Measurements from ENCODE around the gene GPR162.

The GPR162 gene

DNA sequence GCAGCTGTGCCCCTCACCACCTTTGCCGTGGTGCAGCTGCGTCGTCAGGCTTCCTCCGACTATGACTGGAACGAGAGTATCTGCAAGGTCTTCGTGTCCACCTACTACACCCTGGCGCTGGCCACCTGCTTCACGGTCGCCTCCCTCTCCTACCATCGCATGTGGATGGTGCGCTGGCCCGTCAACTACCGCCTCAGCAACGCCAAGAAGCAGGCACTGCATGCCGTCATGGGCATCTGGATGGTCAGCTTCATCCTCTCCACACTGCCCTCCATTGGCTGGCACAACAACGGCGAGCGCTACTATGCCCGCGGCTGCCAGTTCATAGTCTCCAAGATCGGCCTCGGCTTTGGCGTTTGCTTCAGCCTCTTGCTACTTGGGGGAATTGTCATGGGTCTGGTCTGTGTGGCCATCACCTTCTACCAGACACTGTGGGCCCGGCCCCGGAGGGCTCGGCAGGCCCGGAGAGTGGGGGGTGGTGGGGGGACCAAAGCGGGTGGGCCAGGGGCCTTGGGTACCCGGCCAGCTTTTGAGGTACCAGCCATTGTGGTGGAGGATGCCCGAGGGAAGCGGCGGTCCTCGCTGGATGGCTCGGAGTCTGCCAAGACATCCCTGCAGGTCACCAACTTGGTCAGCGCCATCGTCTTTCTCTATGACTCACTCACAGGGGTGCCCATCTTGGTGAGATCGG lies 2.6 kb downstream of the GPR162 start:
- no peaks in the 10 kb centered on the region for H3K9me3 ChIP-seq (ENCODE audit: control insufficient read depth in 2 of 2, low read length in 2 of 2)
- no peak overlapping the region for H3K9ac ChIP-seq (ENCODE audit: low read length in 2 of 2)
- no peak overlapping the region for H3K27ac ChIP-seq (ENCODE audit: low read length)
- H3K36me3 ChIP-seq (ENCODE audit: control insufficient read depth in 2 of 2, insufficient read depth in 2 of 2, low read length in 2 of 2): no peaks in the 10 kb centered on the region
- H3K27me3 ChIP-seq (ENCODE audit: control insufficient read depth in 1 of 2, insufficient read depth in 2 of 2, low read length in 2 of 2): peaks cover 0 to 16% of the 10 kb centered on the region in 2 donors
- no peak overlapping the region for H3K4me3 ChIP-seq (ENCODE audit: low read length in 2 of 2)
- peaks cover 41% of the 10 kb centered on the region for H3K4me1 ChIP-seq (ENCODE audit: control insufficient read depth, insufficient read depth, low read length)

DNA sequence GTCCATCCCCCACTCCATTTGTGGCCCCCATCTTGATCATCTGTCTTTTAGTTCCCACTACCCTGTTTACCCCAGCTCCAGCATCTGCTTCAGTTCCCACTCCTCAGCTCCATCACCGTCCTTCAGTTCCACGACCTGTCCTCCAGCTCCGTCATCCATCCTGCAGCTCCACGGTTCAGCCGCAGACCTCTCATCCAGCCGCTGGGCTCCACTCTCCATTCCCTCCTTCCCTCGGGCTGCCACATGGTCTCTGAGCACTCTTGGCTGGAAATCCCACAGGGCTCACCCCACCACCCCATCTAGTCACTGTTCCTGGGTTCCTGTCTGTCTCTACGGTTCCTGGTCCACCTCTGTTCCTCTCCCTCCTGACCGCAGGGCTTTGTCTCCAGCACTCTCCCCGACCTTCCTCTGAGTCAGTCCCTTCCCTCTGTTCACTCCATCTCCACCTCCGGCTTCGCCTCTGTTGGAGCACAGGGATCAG lies 3.3 kb downstream of the GPR162 start:
- Histone ChIP-seq H3K9me3 (ENCODE audit: control insufficient read depth in 2 of 2, low read length in 2 of 2) (no peaks in the 10 kb centered on the region), H3K4me1 (ENCODE audit: control insufficient read depth, insufficient read depth, low read length) (peaks cover 47% of the 10 kb centered on the region), H3K27ac (ENCODE audit: low read length) (no peak overlapping the region), H3K36me3 (ENCODE audit: control insufficient read depth in 2 of 2, insufficient read depth in 2 of 2, low read length in 2 of 2) (no peaks in the 10 kb centered on the region), H3K9ac (ENCODE audit: low read length in 2 of 2) (peak overlapping the region; percentile 13 to 39), H3K27me3 (ENCODE audit: control insufficient read depth in 1 of 2, insufficient read depth in 2 of 2, low read length in 2 of 2) (peaks cover 0 to 16% of the 10 kb centered on the region in 2 donors), H3K4me3 (ENCODE audit: low read length in 2 of 2) (peak overlapping the region in 1 of 2 donors; percentile 59)

DNA sequence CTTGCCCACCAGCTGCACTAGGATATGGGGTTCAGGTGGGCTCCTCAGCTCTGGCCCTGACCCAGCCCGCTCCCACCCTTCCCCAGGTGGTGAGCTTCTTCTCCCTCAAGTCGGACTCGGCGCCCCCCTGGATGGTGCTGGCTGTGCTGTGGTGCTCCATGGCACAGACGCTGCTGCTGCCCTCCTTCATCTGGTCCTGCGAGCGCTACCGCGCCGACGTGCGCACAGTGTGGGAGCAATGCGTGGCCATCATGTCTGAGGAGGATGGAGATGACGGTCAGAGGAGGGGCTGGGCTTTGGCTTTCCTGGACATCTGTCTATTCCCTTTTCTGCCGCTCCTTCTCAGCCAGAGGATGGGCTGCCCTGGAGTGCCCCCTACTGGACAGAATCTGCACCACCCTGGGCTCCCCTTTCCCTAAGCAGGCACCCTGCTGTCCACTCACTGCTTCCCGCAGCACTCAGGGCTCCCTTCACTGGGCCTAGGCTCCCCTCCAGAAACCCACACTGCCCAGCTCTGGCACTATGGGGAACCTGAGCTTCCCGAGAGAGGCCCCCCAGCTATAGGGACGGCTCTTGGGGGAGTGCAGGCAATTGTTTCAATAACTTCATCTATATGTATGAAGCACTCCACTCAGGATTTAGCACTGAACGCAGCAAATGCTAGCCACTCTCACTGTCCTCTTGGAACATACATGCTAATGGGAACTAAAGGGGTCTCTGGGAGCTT lies 3.9 kb downstream of the GPR162 start:
- H3K27me3 ChIP-seq (ENCODE audit: control insufficient read depth in 1 of 2, insufficient read depth in 2 of 2, low read length in 2 of 2): peaks cover 0 to 16% of the 10 kb centered on the region in 2 donors
- peaks cover 51% of the 10 kb centered on the region for H3K4me1 ChIP-seq (ENCODE audit: control insufficient read depth, insufficient read depth, low read length)
- no peaks in the 10 kb centered on the region for H3K9me3 ChIP-seq (ENCODE audit: control insufficient read depth in 2 of 2, low read length in 2 of 2)
- no peak overlapping the region for H3K27ac ChIP-seq (ENCODE audit: low read length)
- H3K9ac ChIP-seq (ENCODE audit: low read length in 2 of 2): peak overlapping the region; percentile 13 to 39
- peaks cover 0 to 2% of the 10 kb centered on the region in 2 donors for H3K36me3 ChIP-seq (ENCODE audit: control insufficient read depth in 2 of 2, insufficient read depth in 2 of 2, low read length in 2 of 2)
- H3K4me3 ChIP-seq (ENCODE audit: low read length in 2 of 2): peak overlapping the region in 1 of 2 donors; percentile 59

DNA sequence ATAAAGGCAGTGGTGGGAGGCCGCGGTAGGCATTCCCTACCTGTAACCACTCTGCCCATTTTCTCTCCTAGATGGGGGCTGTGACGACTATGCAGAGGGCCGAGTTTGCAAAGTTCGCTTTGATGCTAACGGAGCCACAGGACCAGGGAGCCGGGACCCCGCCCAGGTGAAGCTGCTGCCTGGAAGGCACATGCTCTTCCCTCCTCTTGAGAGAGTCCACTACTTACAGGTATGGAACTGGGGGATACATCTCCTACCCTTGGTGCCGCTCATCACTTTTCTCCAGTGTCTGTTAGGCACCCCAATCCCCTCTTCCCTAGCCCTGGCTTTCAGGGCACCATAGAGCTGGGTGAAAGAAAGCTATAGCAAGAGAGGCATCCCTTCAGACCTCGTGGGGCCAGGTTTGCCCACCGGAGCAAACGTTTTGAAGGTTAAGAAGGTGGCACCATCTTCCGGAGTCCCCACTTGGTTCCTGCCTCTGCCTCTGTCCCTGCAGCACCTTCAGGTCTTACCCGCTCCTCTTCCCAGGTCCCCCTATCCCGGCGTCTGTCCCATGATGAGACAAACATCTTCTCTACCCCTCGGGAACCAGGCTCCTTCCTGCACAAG lies 4.6 kb downstream of the GPR162 start:
- peaks cover 45% of the 10 kb centered on the region for H3K4me1 ChIP-seq (ENCODE audit: control insufficient read depth, insufficient read depth, low read length)
- peaks cover 0 to 13% of the 10 kb centered on the region in 2 donors for H3K27me3 ChIP-seq (ENCODE audit: control insufficient read depth in 1 of 2, insufficient read depth in 2 of 2, low read length in 2 of 2)
- H3K9ac ChIP-seq (ENCODE audit: low read length in 2 of 2): no peak overlapping the region
- H3K36me3 ChIP-seq (ENCODE audit: control insufficient read depth in 2 of 2, insufficient read depth in 2 of 2, low read length in 2 of 2): peaks cover 0 to 5% of the 10 kb centered on the region in 2 donors
- no peaks in the 10 kb centered on the region for H3K9me3 ChIP-seq (ENCODE audit: control insufficient read depth in 2 of 2, low read length in 2 of 2)
- H3K27ac ChIP-seq (ENCODE audit: low read length): no peak overlapping the region
- H3K4me3 ChIP-seq (ENCODE audit: low read length in 2 of 2): no peak overlapping the region

DNA sequence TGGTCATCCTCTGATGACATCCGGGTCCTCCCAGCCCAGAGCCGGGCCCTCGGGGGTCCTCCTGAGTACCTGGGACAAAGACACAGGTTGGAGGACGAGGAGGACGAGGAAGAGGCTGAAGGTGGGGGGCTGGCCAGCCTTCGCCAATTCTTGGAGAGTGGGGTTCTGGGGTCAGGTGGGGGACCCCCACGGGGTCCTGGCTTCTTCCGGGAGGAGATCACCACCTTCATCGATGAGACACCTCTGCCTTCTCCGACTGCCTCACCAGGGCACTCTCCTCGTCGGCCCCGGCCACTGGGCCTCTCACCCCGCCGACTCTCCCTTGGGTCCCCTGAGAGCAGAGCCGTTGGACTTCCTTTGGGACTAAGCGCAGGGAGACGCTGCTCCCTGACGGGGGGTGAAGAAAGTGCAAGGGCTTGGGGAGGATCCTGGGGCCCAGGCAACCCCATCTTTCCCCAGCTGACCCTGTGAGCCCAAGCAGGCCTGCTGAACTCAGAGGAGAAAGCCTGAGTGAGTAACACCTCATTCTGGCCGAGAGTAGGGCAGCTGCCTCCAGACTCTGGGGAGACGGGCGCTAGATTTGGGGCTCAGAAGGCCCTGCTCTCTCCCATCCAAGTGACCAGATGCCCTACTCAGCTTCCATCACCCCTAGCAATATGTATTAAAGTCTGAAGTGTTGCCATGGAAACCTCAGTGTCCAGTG lies 5.3 kb downstream of the GPR162 start:
- Histone ChIP-seq H3K27ac (ENCODE audit: low read length) (peak overlapping the region; percentile 24), H3K36me3 (ENCODE audit: control insufficient read depth in 2 of 2, insufficient read depth in 2 of 2, low read length in 2 of 2) (peaks cover 5 to 9% of the 10 kb centered on the region in 2 donors), H3K9me3 (ENCODE audit: control insufficient read depth in 2 of 2, low read length in 2 of 2) (no peaks in the 10 kb centered on the region), H3K4me3 (ENCODE audit: low read length in 2 of 2) (peak overlapping the region in 1 of 2 donors; percentile 55), H3K4me1 (ENCODE audit: control insufficient read depth, insufficient read depth, low read length) (peaks cover 42% of the 10 kb centered on the region), H3K9ac (ENCODE audit: low read length in 2 of 2) (peak overlapping the region; percentile 13 to 62), H3K27me3 (ENCODE audit: control insufficient read depth in 1 of 2, insufficient read depth in 2 of 2, low read length in 2 of 2) (peaks cover 0 to 12% of the 10 kb centered on the region in 2 donors)

DNA sequence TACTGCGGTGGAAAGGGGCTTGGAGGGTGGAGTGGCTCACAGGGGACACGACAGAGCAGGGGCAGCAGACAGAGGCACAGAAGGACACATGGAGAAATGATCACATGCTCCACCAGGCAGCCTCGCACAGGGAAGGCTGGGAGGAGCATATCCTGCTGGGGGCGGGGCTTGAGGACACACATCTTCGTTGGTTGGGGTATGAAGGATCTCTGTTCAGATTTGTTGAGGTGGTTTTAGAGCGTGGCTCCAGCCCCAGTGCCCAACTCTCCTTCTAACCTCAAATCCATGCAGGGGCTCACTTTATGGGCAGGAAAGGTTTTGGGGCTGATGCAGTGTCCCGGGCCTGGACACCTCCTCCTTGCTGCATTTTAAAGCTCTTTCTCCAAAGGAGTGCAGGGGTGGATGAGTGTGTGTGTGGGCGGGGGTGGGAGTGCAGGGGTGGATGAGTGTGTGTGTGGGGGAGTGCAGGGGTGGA lies 5.9 kb downstream of the GPR162 start:
- peaks cover 0 to 7% of the 10 kb centered on the region in 2 donors for H3K27me3 ChIP-seq (ENCODE audit: control insufficient read depth in 1 of 2, insufficient read depth in 2 of 2, low read length in 2 of 2)
- H3K9me3 ChIP-seq (ENCODE audit: control insufficient read depth in 2 of 2, low read length in 2 of 2): no peaks in the 10 kb centered on the region
- H3K36me3 ChIP-seq (ENCODE audit: control insufficient read depth in 2 of 2, insufficient read depth in 2 of 2, low read length in 2 of 2): peaks cover 8 to 12% of the 10 kb centered on the region in 2 donors
- peak overlapping the region; percentile 24 for H3K27ac ChIP-seq (ENCODE audit: low read length)
- peaks cover 38% of the 10 kb centered on the region for H3K4me1 ChIP-seq (ENCODE audit: control insufficient read depth, insufficient read depth, low read length)
- H3K9ac ChIP-seq (ENCODE audit: low read length in 2 of 2): peak overlapping the region; percentile 13 to 62
- peak overlapping the region in 1 of 2 donors; percentile 55 for H3K4me3 ChIP-seq (ENCODE audit: low read length in 2 of 2)

DNA sequence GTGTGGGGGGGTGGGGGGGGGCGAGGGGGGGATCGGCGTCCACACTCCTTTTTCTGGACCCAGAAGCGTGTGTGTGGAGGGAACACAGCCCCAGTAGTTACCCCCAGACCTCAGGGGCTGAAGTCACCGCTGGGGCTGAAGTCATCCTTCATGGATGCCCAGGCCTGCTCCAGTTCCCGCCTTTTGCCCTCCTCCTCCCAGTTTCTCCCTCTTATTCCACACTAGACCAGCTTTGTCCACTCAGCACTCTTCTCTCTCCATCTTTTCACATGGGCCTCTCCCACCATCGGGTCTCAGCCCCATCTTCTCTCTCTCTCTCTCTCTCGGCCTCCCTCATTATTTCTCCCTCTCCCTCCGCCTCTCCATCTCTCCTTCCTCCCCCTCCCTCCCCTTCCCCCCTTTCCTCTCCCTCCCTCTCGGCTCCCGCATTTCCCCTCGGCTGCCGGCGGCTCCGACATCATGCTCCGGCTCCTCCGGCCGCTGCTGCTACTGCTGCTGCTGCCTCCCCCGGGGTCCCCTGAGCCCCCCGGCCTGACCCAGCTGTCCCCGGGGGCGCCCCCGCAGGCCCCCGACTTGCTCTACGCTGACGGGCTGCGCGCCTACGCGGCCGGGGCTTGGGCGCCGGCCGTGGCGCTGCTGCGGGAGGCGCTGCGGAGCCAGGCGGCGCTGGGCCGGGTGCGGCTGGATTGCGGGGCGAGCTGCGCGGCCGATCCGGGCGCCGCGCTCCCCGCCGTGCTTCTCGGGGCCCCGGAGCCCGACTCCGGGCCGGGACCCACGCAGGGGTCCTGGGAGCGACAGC lies 6.6 kb downstream of the GPR162 start, which contains the start of gene P3H3:
TSS of gene P3H3 (plus strand) at position 426 of the 799 bp plus-strand sequence. CDS start at position 460, 34 bp downstream.
- H3K4me1 ChIP-seq (ENCODE audit: control insufficient read depth, insufficient read depth, low read length): peaks cover 35% of the 10 kb centered on the region
- peak within 1 kb of the TSS; percentile 75 to 79 for H3K9ac ChIP-seq (ENCODE audit: low read length in 2 of 2)
- no peaks in the 10 kb centered on the region for H3K9me3 ChIP-seq (ENCODE audit: control insufficient read depth in 2 of 2, low read length in 2 of 2)
- peaks cover 8 to 12% of the 10 kb centered on the region in 2 donors for H3K36me3 ChIP-seq (ENCODE audit: control insufficient read depth in 2 of 2, insufficient read depth in 2 of 2, low read length in 2 of 2)
- H3K27me3 ChIP-seq (ENCODE audit: control insufficient read depth in 1 of 2, insufficient read depth in 2 of 2, low read length in 2 of 2): peaks cover 0 to 3% of the 10 kb centered on the region in 2 donors
- peak within 1 kb of the TSS; percentile 67 for H3K27ac ChIP-seq (ENCODE audit: low read length)
- H3K4me3 ChIP-seq (ENCODE audit: low read length in 2 of 2): peak within 1 kb of the TSS; percentile 85 to 89

DNA sequence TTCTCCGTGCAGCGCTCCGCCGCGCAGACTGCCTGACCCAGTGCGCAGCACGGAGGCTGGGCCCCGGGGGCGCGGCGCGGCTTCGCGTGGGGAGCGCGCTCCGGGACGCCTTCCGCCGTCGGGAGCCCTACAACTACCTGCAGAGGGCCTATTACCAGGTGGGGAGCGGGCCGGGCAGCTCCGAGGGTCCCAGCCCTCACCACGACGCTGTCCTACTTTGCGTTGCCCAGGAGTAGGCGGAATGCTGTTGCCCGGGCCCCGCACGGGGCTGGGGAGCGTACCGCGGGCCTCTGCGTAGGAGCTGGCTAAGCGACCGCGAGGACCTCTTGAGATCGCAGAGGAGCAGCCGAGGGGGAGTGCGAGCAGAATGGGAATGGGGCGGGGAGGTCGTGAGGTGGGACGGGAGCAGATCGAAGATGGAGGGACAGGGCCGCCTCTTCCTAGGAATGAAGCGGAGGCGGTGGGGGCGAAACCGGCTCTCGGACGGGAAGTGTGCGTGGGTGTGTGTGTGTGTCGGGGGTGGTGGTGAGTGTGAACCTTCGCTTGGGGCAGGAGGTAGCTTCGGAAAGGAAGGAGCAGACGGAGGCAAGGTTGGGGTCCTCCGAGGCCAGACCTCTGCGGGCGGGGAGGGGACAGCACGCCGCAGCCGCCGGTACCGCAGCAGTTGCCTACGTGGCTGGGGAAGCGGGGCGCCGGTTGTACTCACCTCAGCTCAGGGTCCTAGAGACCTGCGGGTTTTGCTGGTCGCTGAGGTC lies 7.3 kb downstream of the GPR162 start:
- H3K9me3 ChIP-seq (ENCODE audit: control insufficient read depth in 2 of 2, low read length in 2 of 2): no peaks in the 10 kb centered on the region
- peak overlapping the region; percentile 75 to 79 for H3K9ac ChIP-seq (ENCODE audit: low read length in 2 of 2)
- H3K36me3 ChIP-seq (ENCODE audit: control insufficient read depth in 2 of 2, insufficient read depth in 2 of 2, low read length in 2 of 2): peaks cover 12 to 19% of the 10 kb centered on the region in 2 donors
- peaks cover 35% of the 10 kb centered on the region for H3K4me1 ChIP-seq (ENCODE audit: control insufficient read depth, insufficient read depth, low read length)
- H3K4me3 ChIP-seq (ENCODE audit: low read length in 2 of 2): peak overlapping the region; percentile 85 to 89
- H3K27me3 ChIP-seq (ENCODE audit: control insufficient read depth in 1 of 2, insufficient read depth in 2 of 2, low read length in 2 of 2): no peaks in the 10 kb centered on the region
- peak overlapping the region; percentile 67 for H3K27ac ChIP-seq (ENCODE audit: low read length)

DNA sequence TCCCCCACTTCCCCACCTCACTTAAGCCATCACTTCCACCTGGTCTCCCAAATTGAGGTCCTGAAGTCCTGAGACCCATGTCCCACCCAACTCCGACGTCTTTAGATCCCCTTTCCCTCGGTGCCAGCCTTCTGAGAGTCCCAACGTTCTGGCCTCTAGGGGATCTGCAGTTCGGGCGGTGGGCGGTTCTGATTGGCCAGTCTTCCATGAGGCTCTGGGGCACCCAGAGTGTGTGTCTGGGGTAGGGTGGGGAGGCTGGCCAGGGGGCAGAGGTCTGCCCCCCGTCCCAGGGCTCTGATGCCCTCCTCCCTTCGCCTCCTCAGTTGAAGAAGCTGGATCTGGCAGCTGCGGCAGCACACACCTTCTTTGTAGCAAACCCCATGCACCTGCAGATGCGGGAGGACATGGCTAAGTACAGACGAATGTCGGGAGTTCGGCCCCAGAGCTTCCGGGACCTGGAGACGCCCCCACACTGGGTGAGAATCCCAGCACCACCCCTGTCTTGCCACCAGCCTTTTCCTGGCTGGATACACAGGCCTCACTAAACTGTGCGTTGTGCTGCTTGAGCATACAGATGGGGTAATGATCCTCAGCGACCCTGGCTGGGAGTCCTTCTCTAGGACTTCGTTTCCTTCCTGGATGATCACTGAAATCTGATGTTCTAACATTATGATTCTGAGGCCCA lies 8.1 kb downstream of the GPR162 start:
- peak overlapping the region; percentile 67 for H3K27ac ChIP-seq (ENCODE audit: low read length)
- H3K9me3 ChIP-seq (ENCODE audit: control insufficient read depth in 2 of 2, low read length in 2 of 2): no peaks in the 10 kb centered on the region
- H3K9ac ChIP-seq (ENCODE audit: low read length in 2 of 2): peak overlapping the region; percentile 75 to 79
- H3K4me3 ChIP-seq (ENCODE audit: low read length in 2 of 2): peak overlapping the region; percentile 85 to 89
- peaks cover 34% of the 10 kb centered on the region for H3K4me1 ChIP-seq (ENCODE audit: control insufficient read depth, insufficient read depth, low read length)
- H3K27me3 ChIP-seq (ENCODE audit: control insufficient read depth in 1 of 2, insufficient read depth in 2 of 2, low read length in 2 of 2): no peaks in the 10 kb centered on the region
- H3K36me3 ChIP-seq (ENCODE audit: control insufficient read depth in 2 of 2, insufficient read depth in 2 of 2, low read length in 2 of 2): peaks cover 12 to 22% of the 10 kb centered on the region in 2 donors

Measured in stomach smooth muscle (tissue), 2 donors.